ENCODE results near the gene MNAT1. TPM values are rescaled to one million over a fixed set of nuclear protein-coding genes. Genes with fewer than 3 reads are reported as not detected.
"Not testable (repeated sequence)": the region's sequence is repeated elsewhere in the genome, so short reads cannot be mapped to it uniquely, and the experiment has no call there.

MNAT1 gene
- total RNA-seq, 2 donors from 2014 or later = 48.2 to 52.4 TPM

DNA sequence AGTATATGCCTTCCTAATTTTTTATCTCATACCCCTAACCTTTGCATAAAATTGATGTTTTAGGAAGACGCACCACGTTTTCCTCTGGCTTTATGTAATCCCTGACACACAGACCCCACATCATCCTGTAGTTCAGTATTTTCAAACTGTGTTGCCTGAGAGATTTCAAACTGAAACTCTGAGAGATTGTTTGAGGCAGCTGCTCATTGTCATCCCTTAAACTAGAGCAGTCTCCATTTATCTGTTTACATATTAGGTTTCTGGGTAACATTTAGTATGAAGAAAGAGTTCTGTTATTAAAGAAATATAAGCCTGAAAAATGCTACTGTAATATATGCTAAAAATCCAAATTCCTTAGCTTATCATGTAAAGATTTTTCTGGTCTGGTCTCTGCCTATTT is 24.3 kb downstream of the MNAT1 start:
- Mint-ChIP-seq H3K9me3 (no peaks in the 10 kb centered on the region), H3K27me3 (no peaks in the 10 kb centered on the region), H3K27ac (no peak overlapping the region), H3K4me3 (peak overlapping the region; percentile 75), H3K4me1 (ENCODE audit: low read depth in 2 of 2) (peaks cover 23 to 24% of the 10 kb centered on the region in 2 donors), H3K36me3 (no peaks in the 10 kb centered on the region)
- ATAC-seq (no peak), DNase-seq (ENCODE audit: low spot score) (no peak)

DNA sequence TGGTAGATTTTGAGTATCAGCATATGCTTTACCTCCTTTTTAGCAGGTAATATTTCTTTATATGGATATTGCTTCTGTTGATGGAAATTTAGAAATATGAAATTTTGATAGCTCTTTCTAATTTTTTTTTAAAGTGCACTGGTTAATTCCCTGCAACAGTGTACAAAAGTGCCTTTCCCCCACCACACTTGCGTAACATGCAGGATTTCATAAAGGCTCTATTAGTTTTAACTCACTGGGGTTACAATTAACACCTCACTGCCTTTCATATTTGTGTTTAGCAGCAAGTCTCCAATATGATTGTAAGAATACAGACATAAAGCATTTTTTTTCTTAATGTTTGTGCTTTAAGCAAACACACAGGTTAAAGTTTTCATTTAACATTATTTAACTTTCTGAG is 25.6 kb downstream of the MNAT1 start:
- ATAC-seq (no peak), DNase-seq (ENCODE audit: low spot score) (no peak)
- Mint-ChIP-seq H3K27ac (no peak overlapping the region), H3K36me3 (no peaks in the 10 kb centered on the region), H3K4me3 (no peak overlapping the region), H3K9me3 (no peaks in the 10 kb centered on the region), H3K4me1 (ENCODE audit: low read depth in 2 of 2) (peaks cover 21 to 23% of the 10 kb centered on the region in 2 donors), H3K27me3 (no peaks in the 10 kb centered on the region)

DNA sequence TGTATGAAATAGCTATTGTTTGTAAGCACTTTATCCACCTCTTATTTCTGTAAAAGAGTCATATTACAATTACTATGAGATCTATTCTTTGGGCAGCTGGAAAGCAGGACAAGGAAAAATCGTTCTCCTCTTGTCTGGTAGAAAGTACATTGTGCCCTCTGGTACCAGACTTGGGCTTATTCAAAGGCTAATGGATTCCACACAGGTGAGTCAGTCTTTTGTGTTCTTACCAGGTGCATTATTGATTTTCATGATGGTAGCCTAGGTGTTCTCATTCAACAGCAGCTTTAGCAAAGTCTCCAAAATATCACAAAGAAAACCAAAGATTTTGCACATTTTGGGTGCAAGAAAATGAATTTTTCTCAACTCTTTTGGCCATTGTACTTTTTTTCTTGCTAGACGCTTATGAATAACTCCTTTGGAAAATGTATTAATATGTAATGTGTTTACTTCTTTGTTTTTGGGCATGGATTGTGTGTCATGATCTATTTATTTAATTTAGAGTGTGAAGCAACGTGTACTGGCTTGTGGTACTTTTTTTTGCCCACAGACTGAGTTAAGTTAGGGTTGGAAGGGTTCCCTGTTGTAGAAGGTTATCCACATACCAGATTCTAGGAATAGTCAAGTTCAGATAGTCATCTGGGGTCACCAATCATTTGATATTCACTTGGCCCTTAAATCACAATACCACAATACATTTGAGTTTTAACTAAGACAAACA is 26.2 kb downstream of the MNAT1 start:
- Mint-ChIP-seq H3K27ac (no peak overlapping the region), H3K27me3 (no peaks in the 10 kb centered on the region), H3K9me3 (no peaks in the 10 kb centered on the region), H3K4me3 (no peak overlapping the region), H3K36me3 (no peaks in the 10 kb centered on the region), H3K4me1 (ENCODE audit: low read depth in 2 of 2) (peaks cover 21 to 23% of the 10 kb centered on the region in 2 donors)
- DNase-seq (ENCODE audit: low spot score) = no peak
- no peak for ATAC-seq

DNA sequence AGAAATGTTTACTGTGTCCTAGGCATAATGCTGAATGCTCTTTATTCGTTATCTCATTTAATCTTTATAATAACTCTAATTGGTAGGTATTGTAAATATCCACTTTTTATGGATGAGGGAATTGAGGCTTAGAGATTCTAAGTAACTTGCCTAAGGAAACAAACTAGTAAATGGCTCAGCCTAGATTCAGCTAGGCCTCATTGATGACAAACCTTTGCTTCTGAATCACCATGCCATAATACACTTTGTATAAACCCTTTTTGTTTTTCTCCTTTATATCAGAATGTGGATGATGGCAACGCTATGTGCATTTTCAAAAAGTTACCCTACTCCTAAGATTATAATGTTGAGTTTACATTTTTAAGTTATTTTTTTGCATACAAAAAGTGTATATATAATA is 34.0 kb downstream of the MNAT1 start:
- H3K27me3 Mint-ChIP-seq = no peaks in the 10 kb centered on the region
- DNase-seq (ENCODE audit: low spot score) (no peak), ATAC-seq (no peak)
- no peak overlapping the region for H3K27ac Mint-ChIP-seq
- no peak overlapping the region for H3K4me3 Mint-ChIP-seq
- H3K4me1 Mint-ChIP-seq (ENCODE audit: low read depth in 2 of 2) = peaks cover 14 to 18% of the 10 kb centered on the region in 2 donors
- no peaks in the 10 kb centered on the region for H3K9me3 Mint-ChIP-seq
- no peaks in the 10 kb centered on the region for H3K36me3 Mint-ChIP-seq

DNA sequence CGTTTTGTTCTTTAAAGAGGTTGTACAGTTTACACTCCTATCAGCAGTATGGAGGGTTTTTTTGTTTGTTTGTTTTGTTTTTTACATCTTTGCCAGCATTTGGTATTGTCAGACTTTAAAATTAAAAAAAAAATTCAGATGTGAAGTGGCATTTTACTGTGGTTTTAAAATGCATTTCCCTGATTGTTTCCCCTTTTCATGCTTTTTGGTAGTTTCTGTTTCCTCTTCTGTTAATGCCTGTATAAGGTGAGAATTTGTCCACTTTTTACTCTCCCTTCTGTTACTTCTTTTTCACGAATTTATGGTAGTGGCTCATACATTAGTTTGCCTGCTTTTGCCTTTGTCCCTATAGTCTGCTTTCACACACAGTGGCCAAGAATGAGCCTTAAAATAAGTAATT is 36.6 kb downstream of the MNAT1 start:
- H3K4me3 Mint-ChIP-seq = no peak overlapping the region
- H3K9me3 Mint-ChIP-seq = no peaks in the 10 kb centered on the region
- H3K27ac Mint-ChIP-seq = no peak overlapping the region
- H3K36me3 Mint-ChIP-seq = no peaks in the 10 kb centered on the region
- H3K27me3 Mint-ChIP-seq = no peaks in the 10 kb centered on the region
- H3K4me1 Mint-ChIP-seq (ENCODE audit: low read depth in 2 of 2) = peaks cover 13 to 14% of the 10 kb centered on the region in 2 donors
- ATAC-seq (no peak), DNase-seq (ENCODE audit: low spot score) (no peak)

DNA sequence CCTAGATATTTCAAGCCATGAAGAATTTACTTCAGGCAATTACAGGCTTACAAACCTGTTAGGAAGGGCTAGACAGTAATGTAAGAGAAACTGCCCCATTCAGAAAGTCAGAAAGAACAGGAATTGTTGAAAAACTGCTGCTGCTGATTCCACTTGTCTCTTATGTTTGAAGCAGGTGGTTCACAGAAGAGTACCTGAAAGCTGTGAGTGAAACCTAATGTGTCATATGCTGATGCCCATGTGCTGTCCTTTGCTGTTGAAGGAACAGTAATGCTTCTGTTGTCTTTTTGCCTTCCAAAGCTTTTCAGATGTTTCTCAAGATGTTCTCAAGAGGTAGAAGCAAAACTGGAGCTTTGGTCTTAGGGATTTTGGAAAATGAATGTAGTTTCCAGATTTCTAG is 39.0 kb downstream of the MNAT1 start:
- ATAC-seq = no peak
- Mint-ChIP-seq H3K9me3 (no peaks in the 10 kb centered on the region), H3K36me3 (no peaks in the 10 kb centered on the region), H3K4me1 (ENCODE audit: low read depth in 2 of 2) (peaks cover 11 to 14% of the 10 kb centered on the region in 2 donors), H3K27me3 (no peaks in the 10 kb centered on the region), H3K4me3 (no peak overlapping the region), H3K27ac (no peak overlapping the region)
- no peak for DNase-seq (ENCODE audit: low spot score)

DNA sequence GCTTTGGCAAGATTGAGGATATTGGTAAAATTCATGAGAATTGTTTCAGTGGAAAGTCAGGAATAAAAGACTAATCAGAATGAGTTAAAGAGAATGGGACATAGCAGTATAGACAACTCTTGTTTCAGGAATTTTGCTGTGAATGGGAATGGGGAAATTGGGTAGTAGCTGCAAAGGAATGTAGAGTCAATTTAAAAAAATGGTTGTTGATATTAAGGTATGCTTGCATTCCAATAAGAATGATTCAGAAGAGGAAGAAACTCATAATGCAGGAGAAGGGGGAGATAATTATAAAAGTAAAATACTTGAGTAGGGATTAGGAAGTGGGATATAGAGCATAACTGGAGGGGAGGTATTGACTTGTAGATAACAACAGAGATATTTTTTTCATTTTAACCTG is 40.7 kb downstream of the MNAT1 start:
- H3K27ac Mint-ChIP-seq = no peak overlapping the region
- ATAC-seq = no peak
- DNase-seq (ENCODE audit: low spot score) = no peak
- H3K36me3 Mint-ChIP-seq = no peaks in the 10 kb centered on the region
- no peaks in the 10 kb centered on the region for H3K9me3 Mint-ChIP-seq
- peaks cover 15 to 20% of the 10 kb centered on the region in 2 donors for H3K4me1 Mint-ChIP-seq (ENCODE audit: low read depth in 2 of 2)
- no peaks in the 10 kb centered on the region for H3K27me3 Mint-ChIP-seq
- no peak overlapping the region for H3K4me3 Mint-ChIP-seq

DNA sequence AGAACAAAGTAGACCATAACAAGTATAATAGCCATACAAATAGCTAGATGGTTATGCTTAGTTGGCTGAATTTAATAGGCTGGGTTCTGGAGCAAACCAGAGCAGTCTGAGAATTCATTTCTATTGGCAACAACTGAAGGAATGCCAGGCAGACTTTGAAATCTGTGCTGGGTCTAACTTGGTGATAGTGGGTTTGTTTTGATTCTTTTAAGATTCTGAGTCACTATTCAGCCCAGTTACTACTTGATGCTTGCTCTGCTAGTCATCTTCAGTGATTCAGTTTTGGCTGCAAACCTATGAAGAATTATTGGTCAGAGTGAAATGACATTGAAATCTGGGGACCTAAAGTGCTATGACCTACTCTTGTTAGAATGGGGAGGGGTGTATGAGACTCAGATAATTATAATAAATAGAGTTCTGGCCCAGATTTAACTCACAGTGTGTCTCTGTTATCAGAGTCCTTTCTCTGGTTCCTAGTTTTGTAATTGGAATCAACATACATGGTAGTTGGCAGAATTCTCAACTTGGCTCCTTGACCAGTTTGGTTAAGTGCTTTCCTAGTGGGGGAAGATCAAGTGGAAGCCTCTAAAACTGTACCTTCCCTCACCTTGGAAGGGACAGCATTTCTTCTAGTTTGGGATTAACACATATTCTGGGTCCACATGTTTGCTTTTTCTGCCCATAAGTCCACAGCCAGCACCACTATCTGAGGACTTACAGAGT is 43.5 kb downstream of the MNAT1 start:
- no peaks in the 10 kb centered on the region for H3K9me3 Mint-ChIP-seq
- H3K4me1 Mint-ChIP-seq (ENCODE audit: low read depth in 2 of 2) = peaks cover 5 to 12% of the 10 kb centered on the region in 2 donors
- H3K36me3 Mint-ChIP-seq = no peaks in the 10 kb centered on the region
- H3K4me3 Mint-ChIP-seq = no peak overlapping the region
- H3K27ac Mint-ChIP-seq = no peak overlapping the region
- no peaks in the 10 kb centered on the region for H3K27me3 Mint-ChIP-seq
- no peak for ATAC-seq
- DNase-seq (ENCODE audit: low spot score) = no peak

DNA sequence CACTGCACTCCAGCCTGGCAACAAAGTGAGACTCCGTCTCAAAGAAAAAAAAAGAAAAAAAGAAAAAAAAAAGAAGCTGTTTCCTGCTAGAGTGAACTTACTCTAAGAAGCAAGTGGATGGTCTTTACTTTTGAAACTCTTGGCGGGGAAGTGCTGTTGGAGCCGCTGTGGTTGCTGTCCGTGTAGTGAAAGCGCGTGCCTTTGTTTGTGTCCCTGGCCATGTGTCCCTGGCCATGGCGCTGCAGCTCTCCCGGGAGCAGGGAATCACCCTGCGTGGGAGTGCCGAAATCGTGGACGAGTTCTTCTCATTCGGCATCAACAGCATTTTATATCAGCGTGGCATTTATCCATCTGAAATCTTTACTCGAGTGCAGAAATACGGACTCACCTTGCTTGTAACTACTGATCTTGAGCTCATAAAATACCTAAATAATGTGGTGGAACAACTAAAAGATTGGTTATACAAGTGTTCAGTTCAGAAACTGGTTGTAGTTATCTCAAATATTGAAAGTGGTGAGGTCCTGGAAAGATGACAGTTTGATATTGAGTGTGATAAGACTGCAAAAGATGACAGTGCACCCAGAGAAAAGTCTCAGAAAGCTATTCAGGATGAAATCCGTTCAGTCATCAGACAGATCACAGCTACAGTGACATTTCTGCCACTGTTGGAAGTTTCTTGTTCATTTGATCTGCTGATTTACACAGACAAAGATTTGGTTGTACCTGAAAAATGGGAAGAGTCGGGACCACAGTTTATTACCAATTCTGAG is 45.4 kb downstream of the MNAT1 start:
- peaks cover 5 to 12% of the 10 kb centered on the region in 2 donors for H3K4me1 Mint-ChIP-seq (ENCODE audit: low read depth in 2 of 2)
- not testable (repeated sequence) for H3K36me3 Mint-ChIP-seq; H3K27me3 Mint-ChIP-seq; H3K9me3 Mint-ChIP-seq; ATAC-seq; H3K4me3 Mint-ChIP-seq; H3K27ac Mint-ChIP-seq; DNase-seq (ENCODE audit: low spot score)

DNA sequence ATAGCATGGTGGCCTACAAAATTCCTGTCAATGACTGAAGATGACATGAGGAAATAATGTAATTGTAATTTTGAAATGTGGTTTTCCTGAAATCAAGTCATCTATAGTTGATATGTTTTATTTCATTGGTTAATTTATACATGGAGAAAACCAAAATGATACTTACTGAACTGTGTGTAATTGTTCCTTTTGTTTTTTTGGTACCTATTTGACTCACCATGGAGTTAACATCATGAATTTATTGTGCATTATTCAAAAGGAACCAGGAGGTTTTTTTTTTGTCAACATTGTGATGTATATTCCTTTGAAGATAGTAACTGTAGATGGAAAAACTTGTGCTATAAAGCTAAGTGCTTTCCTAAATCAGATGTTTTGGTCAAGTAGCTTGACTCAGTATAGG is 46.0 kb downstream of the MNAT1 start:
- not testable (repeated sequence) for H3K27ac Mint-ChIP-seq, H3K27me3 Mint-ChIP-seq
- H3K4me1 Mint-ChIP-seq (ENCODE audit: low read depth in 2 of 2) = peaks cover 5 to 12% of the 10 kb centered on the region in 2 donors

DNA sequence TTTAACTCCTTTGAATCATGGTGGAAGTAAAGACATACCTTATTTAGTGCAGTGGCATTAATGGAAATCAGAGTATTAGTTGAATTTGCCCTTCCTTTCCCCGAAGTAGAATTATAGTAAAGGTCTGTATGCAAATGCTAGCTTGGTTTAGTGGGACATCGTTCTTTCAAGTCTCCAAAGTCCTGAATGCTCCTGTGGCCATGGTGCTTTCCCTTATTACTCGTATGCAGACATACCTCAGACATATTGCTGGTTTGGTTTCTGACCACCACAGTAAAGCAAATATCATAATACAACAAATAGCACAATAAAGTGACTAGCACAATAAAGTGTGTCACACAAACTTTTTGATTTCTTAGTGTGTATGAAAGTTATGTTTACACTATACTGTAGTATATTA is 52.3 kb downstream of the MNAT1 start:
- Mint-ChIP-seq H3K27ac (no peak overlapping the region), H3K36me3 (no peaks in the 10 kb centered on the region), H3K4me1 (ENCODE audit: low read depth in 2 of 2) (peaks cover 5 to 10% of the 10 kb centered on the region in 2 donors), H3K27me3 (no peaks in the 10 kb centered on the region), H3K4me3 (no peak overlapping the region), H3K9me3 (no peaks in the 10 kb centered on the region)
- ATAC-seq = no peak
- DNase-seq (ENCODE audit: low spot score) = no peak

More for the DNA sequence above, 46.0 kb downstream of the MNAT1 start:
- not testable (repeated sequence) for H3K9me3 Mint-ChIP-seq; ATAC-seq; H3K36me3 Mint-ChIP-seq; DNase-seq (ENCODE audit: low spot score); H3K4me3 Mint-ChIP-seq

DNA sequence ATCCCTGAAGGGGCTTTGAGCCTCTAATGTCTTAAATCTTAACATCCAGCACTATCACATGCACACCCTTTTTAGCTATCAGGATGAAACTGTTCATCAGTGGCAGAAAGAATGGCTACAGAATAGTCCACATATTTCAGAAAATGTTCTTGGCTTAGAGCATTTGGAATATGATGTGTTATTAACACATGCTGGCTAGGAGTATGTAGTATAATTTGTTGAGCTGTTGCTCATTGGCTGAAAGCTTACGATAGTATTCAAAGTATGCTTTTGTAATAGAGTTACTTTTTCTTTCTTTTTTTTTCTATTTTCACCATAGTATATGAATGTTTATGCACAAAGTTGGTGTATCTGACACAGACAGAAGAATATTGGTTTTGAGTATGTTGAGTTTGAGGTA is 55.1 kb downstream of the MNAT1 start:
- Mint-ChIP-seq H3K4me1 (ENCODE audit: low read depth in 2 of 2) (peaks cover 5 to 8% of the 10 kb centered on the region in 2 donors), H3K27me3 (no peaks in the 10 kb centered on the region), H3K36me3 (no peaks in the 10 kb centered on the region), H3K4me3 (no peak overlapping the region), H3K9me3 (no peaks in the 10 kb centered on the region), H3K27ac (no peak overlapping the region)
- DNase-seq (ENCODE audit: low spot score) = no peak
- ATAC-seq = no peak

DNA sequence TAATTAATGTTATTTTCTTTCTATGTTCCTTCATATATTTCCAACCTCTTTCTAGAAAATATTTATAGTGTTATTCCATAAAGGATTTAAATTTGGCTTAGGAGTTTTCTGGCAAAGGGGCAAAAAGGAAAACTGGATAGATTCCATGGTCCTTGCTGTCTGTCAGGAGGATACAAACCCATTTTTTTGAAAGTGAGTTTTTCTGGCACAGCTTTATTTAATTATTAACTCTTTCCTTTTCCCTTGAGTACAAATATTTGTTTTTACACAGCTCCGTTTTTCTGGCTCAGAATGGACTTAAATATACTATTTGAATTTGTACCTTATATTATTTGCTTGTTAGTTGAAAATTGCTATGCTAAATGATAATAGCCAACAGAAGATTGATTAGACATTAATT is 56.3 kb downstream of the MNAT1 start:
- DNase-seq (ENCODE audit: low spot score) (no peak), ATAC-seq (no peak)
- Mint-ChIP-seq H3K27ac (no peak overlapping the region), H3K36me3 (no peaks in the 10 kb centered on the region), H3K27me3 (no peaks in the 10 kb centered on the region), H3K4me1 (ENCODE audit: low read depth in 2 of 2) (peaks cover 5 to 8% of the 10 kb centered on the region in 2 donors), H3K9me3 (no peaks in the 10 kb centered on the region), H3K4me3 (no peak overlapping the region)

DNA sequence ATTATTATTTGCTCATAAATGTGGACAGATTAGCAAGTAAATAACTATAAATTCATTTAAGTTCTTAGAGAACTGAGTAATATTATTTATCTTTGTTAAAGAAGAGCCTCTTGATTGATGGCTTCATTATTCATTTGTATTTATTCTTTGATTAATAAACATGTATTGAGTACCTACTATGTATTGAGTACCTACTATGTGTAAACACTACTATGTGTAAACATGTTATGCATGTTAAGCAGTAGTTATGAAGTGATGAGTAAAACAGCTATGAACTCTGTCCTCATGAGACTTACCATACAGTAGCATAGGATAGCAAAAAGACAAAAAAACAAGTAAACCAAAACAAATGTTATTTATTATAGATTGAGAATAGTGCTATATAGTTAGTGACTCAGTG is 61.9 kb downstream of the MNAT1 start:
- ATAC-seq = no peak
- no peak overlapping the region for H3K4me3 Mint-ChIP-seq

More for the DNA sequence above, 61.9 kb downstream of the MNAT1 start:
- Mint-ChIP-seq H3K36me3 (no peaks in the 10 kb centered on the region), H3K27ac (no peak overlapping the region), H3K4me1 (ENCODE audit: low read depth in 2 of 2) (no peaks in the 10 kb centered on the region), H3K27me3 (no peaks in the 10 kb centered on the region), H3K9me3 (no peaks in the 10 kb centered on the region)
- DNase-seq (ENCODE audit: low spot score) = no peak
